Measurements from ENCODE around the gene CDH20.

CDH20 gene

GRCh38 chr18:61333746-61334490 lies 688 bp downstream of the CDH20 start:
- DNase-seq = no peak
- TF ChIP-seq GATA1 (IDR thresholded peaks at IDR 0.05; ENCODE audit: low read depth, low read length) (no peak), POLR2A (IDR thresholded peaks at IDR 0.05; ENCODE audit: low read length) (no peak)

- TF ChIP-seq GATA1 (IDR thresholded peaks at IDR 0.05; ENCODE audit: low read depth, low read length) (no peak), POLR2A (IDR thresholded peaks at IDR 0.05; ENCODE audit: low read length) (no peak)
- DNase-seq = no peak
These were observed 1.2 kb downstream of the CDH20 start for GRCh38 chr18:61334491-61334850.

- TF ChIP-seq POLR2A (IDR thresholded peaks at IDR 0.05; ENCODE audit: low read length) (no peak), GATA1 (IDR thresholded peaks at IDR 0.05; ENCODE audit: low read depth, low read length) (no peak)
These were observed 1.9 kb downstream of the CDH20 start for GRCh38 chr18:61334951-61335683.

GRCh38 chr18:61335684-61336555 lies 2.7 kb downstream of the CDH20 start:
- DNase-seq = no peak
- TF ChIP-seq GATA1 (IDR thresholded peaks at IDR 0.05; ENCODE audit: low read depth, low read length) = no peak

More at GRCh38 chr18:61334951-61335683, 1.9 kb downstream of the CDH20 start:
- DNase-seq = no peak

GRCh38 chr18:61336766-61337165 lies 3.5 kb downstream of the CDH20 start:
- DNase-seq = no peak
- TF ChIP-seq GATA1 (IDR thresholded peaks at IDR 0.05; ENCODE audit: low read depth, low read length) = no peak
- no peak for TF ChIP-seq POLR2A (IDR thresholded peaks at IDR 0.05; ENCODE audit: low read length)

- DNase-seq = no peak
- TF ChIP-seq GATA1 (IDR thresholded peaks at IDR 0.05; ENCODE audit: low read depth, low read length) (no peak), POLR2A (IDR thresholded peaks at IDR 0.05; ENCODE audit: low read length) (no peak)
These were observed 4.3 kb downstream of the CDH20 start for GRCh38 chr18:61337527-61337926.

GRCh38 chr18:61340148-61340547 lies 6.9 kb downstream of the CDH20 start:
- no peak for TF ChIP-seq POLR2A (IDR thresholded peaks at IDR 0.05; ENCODE audit: low read length)
- no peak for TF ChIP-seq GATA1 (IDR thresholded peaks at IDR 0.05; ENCODE audit: low read depth, low read length)
- DNase-seq = no peak

- no peak for TF ChIP-seq GATA1 (IDR thresholded peaks at IDR 0.05; ENCODE audit: low read depth, low read length)
- no peak for TF ChIP-seq POLR2A (IDR thresholded peaks at IDR 0.05; ENCODE audit: low read length)
- DNase-seq = no peak
These were observed 15.0 kb downstream of the CDH20 start for GRCh38 chr18:61348230-61348629.

- no peak for DNase-seq
- TF ChIP-seq GATA1 (IDR thresholded peaks at IDR 0.05; ENCODE audit: low read depth, low read length) (no peak), POLR2A (IDR thresholded peaks at IDR 0.05; ENCODE audit: low read length) (no peak)
These were observed 17.3 kb downstream of the CDH20 start for GRCh38 chr18:61350578-61350977.

GRCh38 chr18:61352059-61352458 lies 18.8 kb downstream of the CDH20 start:
- TF ChIP-seq POLR2A (IDR thresholded peaks at IDR 0.05; ENCODE audit: low read length) (no peak), GATA1 (IDR thresholded peaks at IDR 0.05; ENCODE audit: low read depth, low read length) (no peak)
- DNase-seq = no peak

- TF ChIP-seq GATA1 (IDR thresholded peaks at IDR 0.05; ENCODE audit: low read depth, low read length) (no peak), POLR2A (IDR thresholded peaks at IDR 0.05; ENCODE audit: low read length) (no peak)
- no peak for DNase-seq
These were observed 19.4 kb downstream of the CDH20 start for GRCh38 chr18:61352611-61353010.

- DNase-seq = no peak
- no peak for TF ChIP-seq POLR2A (IDR thresholded peaks at IDR 0.05; ENCODE audit: low read length)
- no peak for TF ChIP-seq GATA1 (IDR thresholded peaks at IDR 0.05; ENCODE audit: low read depth, low read length)
These were observed 27.5 kb downstream of the CDH20 start for GRCh38 chr18:61360404-61361383.

- TF ChIP-seq GATA1 (IDR thresholded peaks at IDR 0.05; ENCODE audit: low read depth, low read length) (no peak), POLR2A (IDR thresholded peaks at IDR 0.05; ENCODE audit: low read length) (no peak)
- no peak for DNase-seq
These were observed 29.3 kb downstream of the CDH20 start for GRCh38 chr18:61362511-61362910.
